Measurements from ENCODE around the gene OTOR.

OTOR gene

GRCh38 chr20:16752082-16752481, 3.9 kb downstream of the OTOR start:
- no peak for TF ChIP-seq CTCF (IDR thresholded peaks at IDR 0.05)
- H3K9me3 Mint-ChIP-seq: peaks cover 6% of the 10 kb centered on the region
- no peaks in the 10 kb centered on the region for H3K4me1 Mint-ChIP-seq
- H3K27me3 Mint-ChIP-seq (ENCODE audit: low read depth, poor library complexity): peaks cover 13% of the 10 kb centered on the region
- H3K4me3 Mint-ChIP-seq: no peak overlapping the region
- no peak for DNase-seq
- H3K36me3 Mint-ChIP-seq (ENCODE audit: low read depth): no peaks in the 10 kb centered on the region
- no peak overlapping the region for H3K27ac Mint-ChIP-seq

DNA sequence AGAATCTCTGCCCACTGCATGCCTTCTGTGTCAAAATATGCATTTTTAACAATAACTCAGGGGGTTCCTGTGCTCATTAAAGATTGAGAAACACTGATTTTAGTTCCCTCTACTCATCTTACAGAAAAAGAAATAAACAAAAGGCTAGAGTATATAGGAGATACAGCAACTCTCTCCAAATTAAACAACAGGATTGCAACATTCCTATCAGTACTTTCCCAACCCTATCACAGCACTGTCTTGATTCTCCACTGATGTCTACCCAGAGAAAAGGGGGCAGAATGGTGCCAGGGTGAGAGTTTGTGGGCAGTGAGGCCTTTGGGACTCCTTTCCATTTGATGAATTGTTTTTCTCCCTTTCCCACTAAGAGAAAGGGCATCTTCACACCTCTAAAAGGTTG, 4.7 kb downstream of the OTOR start:
- no peaks in the 10 kb centered on the region for H3K4me1 Mint-ChIP-seq
- no peak for DNase-seq
- H3K27ac Mint-ChIP-seq: no peak overlapping the region
- no peak for TF ChIP-seq CTCF (IDR thresholded peaks at IDR 0.05)
- peaks cover 13% of the 10 kb centered on the region for H3K27me3 Mint-ChIP-seq (ENCODE audit: low read depth, poor library complexity)
- peaks cover 6% of the 10 kb centered on the region for H3K9me3 Mint-ChIP-seq
- H3K4me3 Mint-ChIP-seq: no peak overlapping the region
- H3K36me3 Mint-ChIP-seq (ENCODE audit: low read depth): no peaks in the 10 kb centered on the region

DNA sequence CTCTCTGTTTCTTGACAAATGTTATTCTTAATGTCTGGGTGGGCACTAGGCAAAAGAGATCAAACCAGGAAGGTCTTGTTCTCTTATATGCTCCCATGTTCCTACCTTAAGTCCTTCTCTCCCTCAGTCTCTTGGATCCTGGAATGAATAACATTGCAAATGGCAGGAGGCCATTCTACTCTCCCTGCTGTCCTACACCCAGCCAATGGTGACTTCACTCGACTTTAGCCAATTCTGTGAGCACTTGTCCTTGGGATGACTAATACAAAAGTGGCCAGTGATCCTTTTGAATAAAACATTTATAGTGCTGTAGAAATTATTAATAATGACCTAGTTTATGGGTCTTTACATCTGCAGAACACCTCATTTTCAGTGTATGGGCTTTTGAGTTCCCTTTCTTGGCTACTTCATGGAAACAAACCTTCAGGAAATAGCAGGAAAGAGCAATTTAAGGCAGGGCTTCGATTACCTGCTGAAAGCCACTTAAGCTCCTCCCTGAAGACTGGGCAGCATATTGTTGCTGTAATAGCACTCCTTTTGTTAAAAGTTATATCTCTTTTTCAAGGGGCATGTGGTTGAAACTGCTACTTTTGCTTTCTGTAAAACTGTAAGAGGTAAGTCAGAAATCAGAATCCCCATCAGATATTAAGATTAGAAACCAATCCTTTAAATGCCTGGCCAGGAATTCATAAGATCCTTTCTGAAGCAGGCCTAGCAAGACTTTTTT, 10.5 kb downstream of the OTOR start:
- Mint-ChIP-seq H3K27me3 (ENCODE audit: low read depth, poor library complexity) (peaks cover 7% of the 10 kb centered on the region), H3K4me3 (no peak overlapping the region), H3K36me3 (ENCODE audit: low read depth) (no peaks in the 10 kb centered on the region), H3K9me3 (peaks cover 6% of the 10 kb centered on the region), H3K4me1 (peaks cover 15% of the 10 kb centered on the region), H3K27ac (no peak overlapping the region)
- DNase-seq: no peak
- TF ChIP-seq CTCF (IDR thresholded peaks at IDR 0.05): no peak

DNA sequence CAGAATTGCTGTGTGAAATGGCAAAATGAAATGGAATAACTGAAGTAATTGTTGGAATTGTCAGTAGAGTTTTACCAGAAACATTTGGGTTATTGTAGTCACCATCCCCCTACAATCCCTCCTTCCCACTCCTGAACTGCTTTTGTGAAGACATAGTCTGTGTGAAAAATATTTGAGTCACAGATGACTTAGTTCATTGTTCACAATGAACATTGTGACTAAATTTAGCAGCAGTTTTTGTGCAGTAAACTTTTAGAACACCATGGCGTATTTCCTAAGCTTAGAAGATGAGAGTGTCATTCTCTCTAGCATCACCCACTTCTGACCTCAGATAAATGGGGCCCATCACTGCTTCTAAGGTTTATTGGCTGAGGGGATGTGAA, 11.0 kb downstream of the OTOR start:
- H3K36me3 Mint-ChIP-seq (ENCODE audit: low read depth): no peaks in the 10 kb centered on the region
- H3K27me3 Mint-ChIP-seq (ENCODE audit: low read depth, poor library complexity): peaks cover 12% of the 10 kb centered on the region
- peaks cover 15% of the 10 kb centered on the region for H3K4me1 Mint-ChIP-seq
- no peak for TF ChIP-seq CTCF (IDR thresholded peaks at IDR 0.05)
- DNase-seq: no peak
- peaks cover 6% of the 10 kb centered on the region for H3K9me3 Mint-ChIP-seq
- H3K27ac Mint-ChIP-seq: no peak overlapping the region
- H3K4me3 Mint-ChIP-seq: no peak overlapping the region

GRCh38 chr20:16760431-16761304, 12.5 kb downstream of the OTOR start:
- Mint-ChIP-seq H3K9me3 (peaks cover 9% of the 10 kb centered on the region), H3K27me3 (ENCODE audit: low read depth, poor library complexity) (peaks cover 16% of the 10 kb centered on the region), H3K36me3 (ENCODE audit: low read depth) (no peaks in the 10 kb centered on the region), H3K27ac (no peak overlapping the region), H3K4me1 (peaks cover 15% of the 10 kb centered on the region), H3K4me3 (peak overlapping the region; percentile 29)
- TF ChIP-seq CTCF (IDR thresholded peaks at IDR 0.05): no peak
- DNase-seq: no peak
